NCI-H748 (cell line): ENCODE measurements around the gene KDSR.

Experiments
- DNase-seq: peaks from one replicate; lab custom pipeline; 2025; ENCODE audit not compliant: unreplicated experiment; lab: John Stamatoyannopoulos, UW

The KDSR gene

DNA sequence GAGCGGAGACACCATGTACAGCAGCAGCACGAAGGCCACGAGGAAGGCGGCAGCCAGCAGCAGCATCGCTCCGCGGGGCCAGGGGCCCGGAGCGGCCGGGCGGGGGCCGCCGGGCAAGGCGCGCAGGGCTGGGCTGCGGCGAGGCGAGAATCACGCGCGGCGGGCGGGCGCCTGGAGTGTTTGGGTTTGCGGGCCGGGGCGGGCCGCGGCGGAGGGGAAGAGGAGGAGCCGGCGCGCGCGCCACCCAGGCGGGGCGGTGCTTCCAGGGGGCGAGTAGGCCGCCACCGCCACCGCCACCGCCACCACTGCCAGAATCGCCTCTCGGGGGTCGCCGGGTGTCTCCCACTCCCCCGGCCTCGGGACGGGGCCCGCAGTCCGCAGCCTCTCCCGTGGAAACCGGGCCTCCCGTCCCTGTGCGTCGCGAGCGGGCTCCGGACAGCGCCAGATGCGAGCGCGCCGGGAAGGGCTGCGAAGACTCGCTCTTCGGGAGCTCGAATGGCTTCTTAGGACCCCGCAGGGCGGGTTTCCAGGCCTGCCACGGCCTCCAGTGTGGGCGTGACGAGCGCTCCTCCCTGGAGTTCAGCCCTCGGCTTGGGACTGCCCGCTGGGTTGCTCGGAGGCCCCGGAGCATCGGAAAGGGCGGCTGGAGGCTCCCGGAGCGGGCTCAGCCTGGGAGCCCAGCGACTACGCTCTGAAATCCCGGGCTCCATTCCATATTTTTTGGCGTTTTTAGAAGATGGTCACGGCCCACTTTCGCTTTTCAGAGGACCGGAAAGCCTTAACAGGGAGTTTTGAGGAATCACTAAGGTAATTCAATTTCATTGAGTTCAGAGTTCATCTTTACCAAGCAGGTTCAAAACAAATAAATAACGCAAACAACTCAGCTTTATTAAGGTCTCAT is at the start of gene KDSR:
KDSR (minus strand) TSS at position 154 of the 901 bp plus-strand sequence; CDS start at position 66, 88 bp downstream.
- DNase-seq = peak; percentile 98

- no peak for DNase-seq
Measured at GRCh38 chr18:63412953-63413352, 45.9 kb upstream of the KDSR start.

GRCh38 chr18:63410792-63411191 is 43.8 kb upstream of the KDSR start:
- no peak for DNase-seq

DNA sequence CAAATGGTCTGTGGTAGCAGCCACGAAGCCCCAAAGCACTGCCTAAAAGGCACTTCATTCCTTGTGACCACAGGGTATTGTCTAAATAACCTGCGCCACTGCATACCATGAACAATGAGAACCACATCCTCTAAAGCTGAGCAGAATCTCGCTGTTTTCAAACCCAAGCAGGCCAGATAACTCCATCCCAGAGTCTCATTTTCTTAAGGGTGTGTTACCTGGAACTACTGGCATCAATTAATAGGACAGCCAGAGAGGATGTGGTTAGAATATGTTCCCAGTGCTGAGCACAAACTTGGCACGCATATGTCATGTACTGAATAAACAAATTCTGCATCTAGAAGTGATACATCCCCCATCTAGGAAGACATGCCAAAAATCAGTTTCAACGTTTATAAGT is 42.3 kb upstream of the KDSR start:
- no peak for DNase-seq

DNA sequence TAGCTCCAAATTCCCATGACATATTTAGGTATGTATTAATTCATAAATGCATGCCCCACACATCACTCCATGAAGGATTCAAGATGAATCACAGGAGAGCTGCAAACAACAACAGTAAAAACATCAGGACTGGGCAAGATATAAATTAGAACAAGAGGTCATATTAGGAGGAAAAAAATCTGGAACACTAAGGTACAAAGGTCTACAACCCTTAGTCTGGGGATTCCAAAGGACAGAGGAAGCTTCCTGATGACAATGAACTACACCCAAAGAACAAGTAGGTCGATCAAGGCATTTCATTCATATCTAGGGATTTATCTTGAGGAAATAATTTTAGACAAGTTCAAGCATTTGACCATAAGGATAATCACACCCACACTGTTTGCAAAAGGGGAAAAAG is 40.7 kb upstream of the KDSR start:
- no peak for DNase-seq

DNA sequence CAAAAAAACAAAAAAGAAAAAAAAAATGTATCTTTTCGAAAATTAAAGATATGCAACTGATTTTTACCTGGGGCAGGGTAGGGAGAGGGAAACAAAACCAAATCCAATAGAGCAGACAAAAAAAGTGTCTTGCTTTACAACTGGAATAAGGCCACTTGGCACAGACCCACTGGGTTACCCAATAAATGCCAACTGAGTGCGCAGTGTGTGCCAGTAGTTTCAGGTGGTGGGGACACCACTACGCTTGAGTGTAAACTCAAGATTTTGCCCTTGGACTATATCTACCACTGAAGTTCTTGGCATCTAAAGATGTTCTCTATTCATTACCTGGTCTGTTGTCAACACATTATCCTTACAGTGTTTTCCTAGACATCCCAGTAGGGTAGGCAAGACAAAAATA is 39.0 kb upstream of the KDSR start:
- no peak for DNase-seq

- no peak for DNase-seq
Measured at GRCh38 chr18:63402246-63403162, 35.5 kb upstream of the KDSR start.

GRCh38 chr18:63399300-63399699 is 32.3 kb upstream of the KDSR start:
- DNase-seq = no peak

- DNase-seq = no peak
Measured at GRCh38 chr18:63397349-63397748, 30.3 kb upstream of the KDSR start.

- DNase-seq = no peak
Measured at GRCh38 chr18:63395503-63395902, 28.5 kb upstream of the KDSR start.

DNA sequence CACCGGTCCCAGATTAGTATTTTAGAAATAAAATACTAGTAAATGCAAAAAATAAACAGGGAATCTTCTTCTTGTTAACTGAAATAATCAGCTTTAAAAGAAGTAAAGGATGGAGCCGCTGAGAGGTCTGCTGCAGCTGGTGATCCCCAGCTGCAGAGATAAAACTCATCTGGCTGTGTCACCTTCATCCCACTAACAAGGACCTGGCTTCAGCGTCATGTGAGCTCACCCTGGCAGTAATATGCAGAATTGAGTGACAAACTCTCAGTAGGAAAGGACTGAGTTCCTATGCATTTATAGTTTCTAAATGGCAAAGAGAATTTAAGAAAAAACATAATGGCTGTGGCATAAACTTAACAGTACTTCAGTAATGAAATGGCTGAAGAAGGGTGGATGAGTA is 27.9 kb upstream of the KDSR start:
- DNase-seq = no peak

DNA sequence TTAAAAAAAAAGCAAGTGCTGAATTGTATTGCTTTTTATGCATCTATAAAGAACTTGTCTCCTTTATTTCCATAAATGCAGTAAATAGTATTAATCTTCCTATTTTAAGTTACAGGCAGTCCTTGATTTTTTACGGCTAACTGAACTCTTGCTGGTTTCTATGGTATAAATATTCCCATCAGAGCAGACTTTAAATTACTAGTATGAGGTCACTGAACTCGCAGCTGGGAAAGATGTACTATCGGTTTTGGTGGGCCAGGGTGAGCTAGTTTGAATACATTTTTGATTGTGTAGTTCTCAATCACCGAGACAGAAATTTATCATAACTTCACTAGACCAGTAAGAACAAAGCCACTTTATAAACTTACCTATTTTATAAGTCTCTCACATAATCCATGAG is 20.9 kb upstream of the KDSR start:
- no peak for DNase-seq

DNA sequence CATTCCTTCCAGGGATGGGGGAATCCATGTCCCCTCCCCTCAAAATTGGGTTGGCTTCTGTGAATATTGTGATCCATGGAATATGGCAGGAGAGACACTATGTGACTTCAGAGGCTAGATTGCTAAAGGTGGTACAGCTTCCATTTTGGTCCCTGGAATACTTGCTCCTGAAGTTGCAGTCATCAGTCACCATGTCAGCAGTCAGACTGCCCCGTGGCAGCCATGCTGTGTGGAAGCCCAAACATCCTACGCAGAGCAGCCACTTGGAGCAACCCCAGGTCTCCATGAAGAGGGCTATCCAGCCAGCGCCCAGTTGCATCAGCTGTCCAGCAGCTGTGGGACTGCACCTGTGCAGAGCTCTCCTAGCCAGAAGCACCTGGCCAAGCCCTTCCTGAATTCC is 15.8 kb upstream of the KDSR start:
- no peak for DNase-seq

DNA sequence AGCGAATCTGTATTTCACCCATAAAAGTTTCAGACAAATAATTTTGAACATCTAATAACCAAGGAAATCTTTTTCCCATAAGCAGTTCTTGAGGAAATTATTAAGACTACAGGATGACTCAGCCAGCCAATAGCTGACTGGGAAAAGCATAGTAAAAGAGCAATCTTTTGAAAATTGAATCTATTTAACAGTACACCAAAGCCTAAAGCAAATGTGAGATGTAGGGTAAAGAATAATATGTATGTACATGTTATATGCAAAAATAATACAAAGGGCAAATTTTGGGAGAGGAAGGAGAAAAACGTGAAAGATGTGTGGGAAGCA is 12.6 kb upstream of the KDSR start:
- no peak for DNase-seq

DNA sequence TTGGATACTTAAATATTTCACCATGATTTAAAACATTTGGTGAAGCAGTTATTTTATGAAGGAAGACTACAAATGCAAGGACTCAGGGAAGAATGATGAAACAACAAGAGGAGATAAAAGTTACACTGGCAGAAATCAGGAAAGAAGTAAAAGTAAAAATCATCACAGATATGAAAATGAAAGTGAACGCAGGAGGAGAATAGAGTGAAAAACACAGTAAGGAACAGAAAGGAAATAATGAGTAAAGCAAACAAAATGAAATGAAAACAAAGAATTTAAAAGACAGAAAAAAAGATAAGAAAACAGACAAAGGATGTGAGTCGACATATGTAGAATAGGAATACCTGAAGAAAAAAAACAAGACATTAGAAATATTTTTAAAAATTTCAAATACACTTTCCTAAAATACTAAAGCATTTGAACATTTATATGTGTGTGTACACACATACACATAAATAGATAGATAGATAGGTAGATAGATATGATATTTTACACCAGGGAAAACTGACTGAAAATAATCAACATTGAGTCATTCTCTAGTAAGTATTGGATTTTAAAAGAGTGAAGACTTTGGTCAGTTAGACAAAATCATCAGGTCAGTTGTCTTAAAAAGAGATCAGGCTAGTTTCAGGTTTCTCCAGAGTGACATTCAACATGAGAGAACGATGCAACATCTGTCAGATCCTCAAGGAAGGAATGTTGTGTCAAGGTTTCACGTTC is 12.1 kb upstream of the KDSR start:
- DNase-seq = no peak

DNA sequence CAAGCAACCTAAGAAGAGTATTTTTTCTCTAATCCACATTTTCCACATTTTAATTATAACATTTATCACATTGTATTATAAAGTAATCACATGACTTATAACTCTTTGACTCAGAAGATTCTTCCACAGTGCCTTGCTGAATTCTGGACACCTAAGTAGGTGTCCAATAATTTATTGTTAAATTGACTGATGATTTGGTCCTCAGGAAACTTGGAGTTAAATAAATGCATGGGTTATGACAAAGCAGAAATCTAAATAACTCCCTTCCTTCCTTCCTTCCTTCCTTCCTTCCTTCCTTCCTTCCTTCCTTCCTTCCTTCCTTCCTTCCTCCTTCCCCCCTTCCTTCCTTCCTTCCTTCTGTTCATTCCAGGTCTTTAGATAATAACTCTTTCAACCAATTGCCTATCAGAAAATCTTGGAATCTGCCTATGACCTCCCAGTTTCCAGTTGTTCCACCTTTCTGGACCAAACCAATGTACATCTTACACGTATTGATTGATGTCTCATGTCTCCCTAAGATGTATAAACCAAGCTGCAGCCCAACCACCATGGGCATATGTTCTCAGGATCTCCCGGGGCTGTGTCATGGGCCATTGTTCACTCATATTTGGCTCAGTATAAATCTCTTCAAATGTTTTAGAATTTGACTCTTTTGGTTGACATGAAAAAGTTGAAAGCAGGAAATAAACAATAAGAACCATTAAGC is 10.4 kb upstream of the KDSR start:
- no peak for DNase-seq

DNA sequence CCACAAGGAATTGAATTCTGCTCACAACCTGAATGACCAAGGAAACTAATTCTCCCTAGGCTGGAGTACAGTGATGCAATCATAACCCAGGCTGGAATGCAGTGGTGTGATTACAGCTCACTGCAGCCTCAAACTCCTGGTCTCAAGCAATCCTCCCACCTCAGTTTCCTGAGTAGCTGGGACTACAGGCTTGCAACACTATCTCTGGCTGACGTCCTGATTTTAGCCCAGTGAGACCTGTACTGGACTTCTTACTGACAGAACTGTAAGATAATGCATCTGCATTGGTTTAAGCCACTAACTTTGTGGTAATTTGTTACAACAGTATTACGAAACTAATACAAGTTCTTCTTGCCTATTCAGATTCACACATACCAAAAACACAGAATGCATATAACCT is 9.5 kb upstream of the KDSR start:
- no peak for DNase-seq

GRCh38 chr18:63374540-63374939 is 7.5 kb upstream of the KDSR start:
- DNase-seq = no peak

- no peak for DNase-seq
Measured at GRCh38 chr18:63373161-63373560, 6.2 kb upstream of the KDSR start.

DNA sequence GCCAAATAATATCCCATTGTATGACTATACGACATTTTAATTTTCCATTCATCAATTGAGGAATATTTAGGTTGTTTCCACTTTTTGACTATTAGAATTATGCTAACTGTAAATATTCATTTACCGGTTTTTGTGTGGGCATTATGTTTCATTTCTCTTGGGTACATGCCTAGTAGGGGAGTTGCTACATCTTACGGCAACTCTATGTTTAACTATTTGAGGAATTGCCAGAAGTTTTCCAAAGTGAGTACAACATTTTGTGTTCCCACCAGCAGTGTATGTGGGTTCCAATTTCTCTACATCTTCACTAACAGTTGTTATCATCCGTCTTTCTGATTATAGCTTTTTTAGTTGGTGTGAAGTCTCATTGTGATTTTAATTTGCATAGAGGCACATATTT is 1.6 kb upstream of the KDSR start:
- no peak for DNase-seq
